Fibroblast of lung (primary cell): Measurements from ENCODE around the gene EPHB2. TPM values are rescaled to one million over a fixed set of nuclear protein-coding genes. Genes with fewer than 3 reads are reported as not detected.

ENCODE experiments used
- DNase-seq, 2 donors: peaks; one replicate each; pipeline versions ENCODE4 v3.0.0 to v3.0.0-alpha.2; 2010; ENCODE audit warnings: low read depth in 2 of 2
- H2AFZ ChIP-seq: 2 replicates; pipeline ENCODE4 v1.5.1; 2012; ENCODE audit warnings: low read length, control low read depth, inconsistent platforms
- H3K27ac ChIP-seq: 2 replicates; pipeline ENCODE4 v1.5.1; 2011; ENCODE audit warnings: low read length, control low read depth; ENCODE audit not compliant: insufficient read depth
- H3K27me3 ChIP-seq: 2 replicates; pipeline ENCODE4 v1.5.1; 2011; ENCODE audit warnings: mild to moderate bottlenecking, low read length; ENCODE audit not compliant: control insufficient read depth, insufficient read depth
- H3K36me3 ChIP-seq: 2 replicates; pipeline ENCODE4 v1.5.1; 2011; ENCODE audit warnings: low read length; ENCODE audit not compliant: control insufficient read depth, insufficient read depth
- H3K4me1 ChIP-seq: 2 replicates; pipeline ENCODE4 v1.5.1; 2011; ENCODE audit warnings: low read length; ENCODE audit not compliant: control insufficient read depth, insufficient read depth; ENCODE audit errors: extremely low read depth
- H3K4me2 ChIP-seq: 2 replicates; pipeline ENCODE4 v1.5.1; 2011; ENCODE audit warnings: low read length, control low read depth; ENCODE audit not compliant: insufficient read depth; ENCODE audit errors: extremely low read depth
- H3K4me3 ChIP-seq, 4 experiments: fragments of 200-600 bp in 1 of 4; sonication (generic) in 1 of 4; replicated peaks in 1 of 4; 2 replicates each; pipeline ENCODE4 v1.5.1; 2011 to 2016; ENCODE audit warnings: low read length in 4 of 4, low read depth in 3 of 4, mild to moderate bottlenecking in 3 of 4, control low read depth in 2 of 4, inconsistent platforms in 1 of 4, mixed read lengths in 1 of 4; ENCODE audit not compliant: insufficient read depth in 1 of 4; ENCODE audit errors: control extremely low read depth in 1 of 4
- H3K79me2 ChIP-seq: 2 replicates; pipeline ENCODE4 v1.5.1; 2012; ENCODE audit warnings: mild to moderate bottlenecking, low read length, inconsistent platforms; ENCODE audit not compliant: control insufficient read depth, insufficient read depth
- H3K9ac ChIP-seq: 2 replicates; pipeline ENCODE4 v1.5.1; 2011; ENCODE audit warnings: mild to moderate bottlenecking, low read length, control low read depth; ENCODE audit not compliant: insufficient read depth
- H3K9me3 ChIP-seq: 2 replicates; pipeline ENCODE4 v1.5.1; 2012; ENCODE audit warnings: low read depth, low read length; ENCODE audit not compliant: control insufficient read depth, insufficient read depth
- H4K20me1 ChIP-seq: 2 replicates; pipeline ENCODE4 v1.5.1; 2011; ENCODE audit warnings: low read length; ENCODE audit not compliant: control insufficient read depth, insufficient read depth; ENCODE audit errors: extremely low read depth
- CTCF ChIP-seq, 2 donors: IDR thresholded peaks in 1 of 2; conservative IDR thresholded peaks in 1 of 2; 1 replicate in 1 of 2; 2 replicates in 1 of 2; pipeline ENCODE4 v1.5.1; 2011 to 2012; ENCODE audit warnings: low read length in 2 of 2, control low read depth in 1 of 2, inconsistent platforms in 1 of 2, low read depth in 1 of 2, mild to moderate bottlenecking in 1 of 2
- EZH2 ChIP-seq: IDR thresholded peaks from 2 replicates; pipeline ENCODE4 v1.5.1; 2012; ENCODE audit warnings: low read length, control low read depth, mild to moderate bottlenecking; ENCODE audit errors: missing control alignments
- polyA plus RNA-seq, 2 donors: library from polyadenylated mRNA; depleted of rRNA in 1 of 2; stranded (reverse) in 1 of 2; unstranded in 1 of 2; fragments of >200 nt; gene quantifications; 2 replicates each; pipeline ENCODE4 v1.2.1, GENCODE V29; 2011 to 2012; ENCODE audit warnings: missing spikeins in 1 of 2
- total RNA-seq: library from RNA; depleted of rRNA; stranded (reverse); fragments of >200 nt; gene quantifications from 2 replicates; pipeline ENCODE4 v1.2.1, GENCODE V29; 2014

The EPHB2 gene
- total and polyA plus RNA-seq, 2 donors (not counting 1 experiment from before 2014, with no cell fraction given) = 4.1 to 11.2 TPM

GRCh38 chr1:22910986-22911651 lies 200.5 kb downstream of the EPHB2 start:
- Histone ChIP-seq H3K27me3 (no peaks in the 10 kb centered on the region), H4K20me1 (no peaks in the 10 kb centered on the region), H3K9ac (no peak overlapping the region), H3K27ac (no peak overlapping the region), H3K4me2 (no peak overlapping the region), H3K79me2 (no peaks in the 10 kb centered on the region), H3K4me3 (no peak overlapping the region), H3K4me1 (no peaks in the 10 kb centered on the region), H3K9me3 (no peaks in the 10 kb centered on the region), H3K36me3 (no peaks in the 10 kb centered on the region), H2AFZ (no peak overlapping the region)
- TF ChIP-seq EZH2 (no peak), CTCF (conservative IDR thresholded peaks at IDR 0.05 in 1 of 2, IDR thresholded peaks at IDR 0.05 in 1 of 2; ENCODE audit: low read depth in 1 of 2, low read length in 2 of 2) (no peak)
- DNase-seq = no peak

GRCh38 chr1:22912311-22912710 lies 201.7 kb downstream of the EPHB2 start:
- DNase-seq = no peak
- Histone ChIP-seq H3K4me3 (no peak overlapping the region), H3K36me3 (no peaks in the 10 kb centered on the region), H3K79me2 (no peaks in the 10 kb centered on the region), H3K27ac (no peak overlapping the region), H3K4me2 (no peak overlapping the region), H3K9me3 (no peaks in the 10 kb centered on the region), H3K9ac (no peak overlapping the region), H2AFZ (no peak overlapping the region), H3K4me1 (no peaks in the 10 kb centered on the region), H3K27me3 (no peaks in the 10 kb centered on the region), H4K20me1 (no peaks in the 10 kb centered on the region)
- TF ChIP-seq CTCF (conservative IDR thresholded peaks at IDR 0.05 in 1 of 2, IDR thresholded peaks at IDR 0.05 in 1 of 2; ENCODE audit: low read depth in 1 of 2, low read length in 2 of 2) = no peak
- no peak for TF ChIP-seq EZH2

- Histone ChIP-seq H4K20me1 (no peaks in the 10 kb centered on the region), H3K4me3 (no peak overlapping the region), H3K4me1 (no peaks in the 10 kb centered on the region), H2AFZ (no peak overlapping the region), H3K27me3 (no peaks in the 10 kb centered on the region), H3K27ac (no peak overlapping the region), H3K79me2 (no peaks in the 10 kb centered on the region), H3K4me2 (no peak overlapping the region), H3K36me3 (no peaks in the 10 kb centered on the region), H3K9ac (no peak overlapping the region), H3K9me3 (no peaks in the 10 kb centered on the region)
- no peak for DNase-seq
- TF ChIP-seq CTCF (conservative IDR thresholded peaks at IDR 0.05 in 1 of 2, IDR thresholded peaks at IDR 0.05 in 1 of 2; ENCODE audit: low read depth in 1 of 2, low read length in 2 of 2) (no peak), EZH2 (no peak)
Observed at GRCh38 chr1:22913421-22914141, 202.9 kb downstream of the EPHB2 start.
